HG02981 (cell line): ENCODE results near the gene IQSEC3.

Source experiments
- ATAC-seq: cut with Tn5 transposase; IDR thresholded peaks from one replicate; pipeline ENCODE4 v1.9.1; 2021; ENCODE audit warnings: mild to moderate bottlenecking, moderate library complexity; ENCODE audit not compliant: unreplicated experiment

Gene IQSEC3

DNA sequence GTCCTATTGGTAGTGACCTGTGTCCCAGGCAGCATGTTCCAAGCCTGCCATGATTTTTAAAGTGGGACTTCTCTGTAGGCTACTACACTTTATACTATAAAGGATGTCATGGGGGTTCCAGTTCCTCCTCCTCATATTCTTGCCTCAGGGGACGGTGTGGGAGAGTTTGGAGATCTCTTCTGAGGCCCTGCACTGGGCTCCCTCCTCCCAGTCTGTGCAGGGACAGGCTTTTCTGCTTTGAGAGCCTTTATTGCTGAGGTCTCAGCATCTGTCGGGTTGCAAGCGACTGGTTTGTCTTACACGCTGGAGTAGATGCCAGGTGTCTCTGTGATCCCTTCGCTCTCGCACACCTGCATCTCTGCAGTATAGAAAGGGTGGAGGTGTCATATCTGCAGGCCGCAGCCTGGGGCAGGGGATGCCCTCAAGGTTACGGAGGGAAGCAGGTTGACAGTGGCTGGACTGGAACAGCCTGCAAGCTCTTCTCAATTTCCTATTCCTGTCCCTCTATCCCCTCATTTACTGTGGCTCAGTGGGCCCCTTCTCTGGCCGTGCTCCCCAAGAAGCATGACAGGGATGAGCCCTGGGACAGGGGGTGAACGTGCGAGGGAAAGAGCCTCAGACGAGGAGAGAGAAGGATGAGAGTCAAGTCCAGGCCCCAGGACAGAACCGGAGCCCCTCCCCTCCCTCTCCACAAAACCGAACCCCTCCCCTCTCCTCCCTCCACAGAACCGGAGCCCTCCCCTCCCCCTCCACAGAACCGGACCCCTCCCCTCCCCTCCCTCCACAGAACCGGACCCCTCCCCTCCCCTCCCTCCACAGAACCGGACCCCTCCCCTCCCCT, 96.1 kb downstream of the IQSEC3 start:
- ATAC-seq: no peak

DNA sequence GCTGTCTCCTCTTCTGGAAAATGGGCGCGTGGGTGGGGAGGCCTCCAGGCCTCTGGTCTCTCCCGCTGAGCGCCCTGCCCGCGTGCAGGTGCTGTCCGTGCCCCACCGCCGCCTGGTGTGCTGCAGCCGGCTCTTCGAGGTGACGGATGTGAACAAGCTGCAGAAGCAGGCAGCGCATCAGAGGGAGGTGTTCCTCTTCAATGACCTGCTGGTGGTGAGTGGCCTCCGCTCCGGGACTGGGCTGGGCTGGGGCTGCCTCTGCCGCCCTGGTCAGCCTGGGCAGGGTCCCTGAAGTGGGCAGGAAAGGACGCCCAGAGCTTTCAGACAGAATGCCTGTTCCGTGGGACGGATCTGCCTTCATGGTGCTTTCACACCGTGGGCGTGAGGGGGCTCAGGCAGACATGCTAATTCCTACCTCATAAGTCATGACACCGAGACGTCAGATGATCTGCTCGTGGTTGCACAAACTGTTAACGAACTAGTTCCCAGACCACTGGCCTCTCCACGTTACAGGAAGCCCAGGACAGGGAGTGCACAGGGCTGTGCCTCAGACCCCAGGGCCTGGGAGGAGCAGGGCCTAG, 96.9 kb downstream of the IQSEC3 start:
- no peak for ATAC-seq

DNA sequence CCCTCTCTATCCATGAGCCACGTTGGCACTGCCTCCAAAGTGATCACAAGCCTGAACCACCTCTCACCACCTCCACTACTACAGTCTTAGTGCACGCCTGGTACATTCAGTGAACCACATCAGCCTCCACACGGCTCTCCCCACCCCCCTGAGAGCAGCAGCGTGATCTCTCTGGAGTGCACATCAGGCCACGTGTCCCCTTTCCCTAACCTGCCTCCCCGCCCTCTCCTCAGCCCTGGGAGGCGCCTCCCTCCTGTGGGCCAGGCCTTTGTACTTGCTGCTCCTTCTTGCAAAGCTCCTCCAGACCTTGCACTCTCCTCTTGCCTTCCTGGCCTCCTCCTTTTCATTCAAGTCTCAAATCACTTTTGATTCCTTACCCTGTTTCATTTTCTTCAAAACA, 97.6 kb downstream of the IQSEC3 start:
- ATAC-seq: no peak

DNA sequence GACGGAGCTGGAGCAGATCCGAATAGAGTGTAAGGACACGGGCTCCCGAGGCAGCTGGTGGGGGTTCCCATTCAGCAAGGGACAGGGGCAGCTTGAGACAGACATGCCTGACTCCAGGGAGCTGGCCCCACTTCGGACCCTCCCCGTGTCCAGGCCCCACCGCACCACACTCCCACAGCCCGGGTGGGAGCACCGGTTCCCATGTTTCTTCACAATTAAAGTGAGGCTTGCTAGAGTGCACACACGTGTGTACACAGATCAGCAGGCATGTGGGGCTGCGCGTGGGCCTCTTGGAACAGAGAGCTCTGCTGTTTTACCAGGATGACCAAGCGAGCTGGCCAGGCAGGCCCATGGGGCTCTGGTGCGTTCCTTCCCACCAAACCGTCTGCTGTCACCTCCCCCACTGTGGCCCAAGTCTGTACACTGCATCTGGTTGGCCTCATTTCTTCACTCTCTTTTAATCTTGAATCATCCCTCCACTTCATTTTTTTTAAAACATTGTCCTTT, 99.3 kb downstream of the IQSEC3 start:
- no peak for ATAC-seq

DNA sequence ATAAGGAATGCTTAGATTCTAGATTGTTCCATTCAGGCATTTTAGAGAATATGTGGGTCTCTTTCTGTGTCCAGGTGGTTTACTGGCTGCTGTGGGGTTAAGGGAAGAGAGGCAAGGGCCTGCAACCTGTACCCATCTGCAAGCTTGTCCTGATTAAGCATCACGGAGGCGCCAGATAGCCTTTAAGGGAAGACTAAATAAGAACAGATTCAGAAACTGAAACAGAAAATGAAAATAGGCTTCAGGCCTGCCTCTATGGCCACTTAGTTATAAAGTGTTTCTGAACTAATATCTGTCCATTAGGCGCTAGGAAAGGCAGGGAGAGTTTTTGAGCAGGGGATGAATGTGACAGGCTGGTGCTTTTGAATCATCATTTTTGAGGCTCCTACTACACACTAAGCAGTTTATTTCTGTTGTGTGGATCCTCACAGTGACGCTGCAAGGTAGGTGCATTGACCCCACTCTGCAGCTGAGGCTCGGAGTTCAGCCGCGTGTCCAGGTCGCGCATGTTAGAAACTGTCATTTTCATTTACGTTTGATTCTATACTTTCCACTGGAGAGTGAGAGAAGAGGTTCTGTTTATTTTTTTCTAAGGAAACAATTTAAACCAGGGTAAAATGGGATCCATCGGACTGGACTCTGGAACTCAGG, 100.0 kb downstream of the IQSEC3 start:
- no peak for ATAC-seq

DNA sequence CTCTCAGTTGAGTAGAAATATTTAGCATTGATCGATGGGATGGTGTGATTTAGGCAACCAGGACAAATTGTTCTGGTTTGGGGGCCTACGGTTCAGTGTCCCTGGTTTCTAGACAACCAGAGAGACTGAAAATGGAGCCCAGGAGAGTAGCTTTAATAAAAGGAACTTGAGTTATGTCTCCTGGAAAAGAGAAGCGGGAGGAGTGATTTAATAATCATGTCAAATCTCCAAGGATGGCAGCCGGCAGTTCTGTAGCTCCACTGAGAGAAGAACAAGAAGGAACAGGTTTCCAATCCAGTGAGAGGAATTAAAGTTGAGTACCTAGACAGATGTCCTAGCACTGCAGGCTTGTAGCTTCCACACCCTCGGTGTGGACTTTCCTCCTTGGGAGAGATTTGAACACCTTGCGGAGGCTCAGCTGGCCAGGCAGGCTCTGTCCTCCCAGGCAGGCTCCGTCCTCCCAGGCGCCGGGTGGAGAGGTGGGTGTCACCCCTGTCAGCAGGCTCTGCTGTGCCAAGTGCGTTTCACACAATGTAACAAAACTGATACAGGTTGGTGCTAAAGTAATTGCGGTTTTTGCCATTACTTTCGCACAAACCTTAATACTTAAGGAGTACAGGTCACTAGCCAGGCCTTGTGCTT, 101.5 kb downstream of the IQSEC3 start:
- no peak for ATAC-seq

DNA sequence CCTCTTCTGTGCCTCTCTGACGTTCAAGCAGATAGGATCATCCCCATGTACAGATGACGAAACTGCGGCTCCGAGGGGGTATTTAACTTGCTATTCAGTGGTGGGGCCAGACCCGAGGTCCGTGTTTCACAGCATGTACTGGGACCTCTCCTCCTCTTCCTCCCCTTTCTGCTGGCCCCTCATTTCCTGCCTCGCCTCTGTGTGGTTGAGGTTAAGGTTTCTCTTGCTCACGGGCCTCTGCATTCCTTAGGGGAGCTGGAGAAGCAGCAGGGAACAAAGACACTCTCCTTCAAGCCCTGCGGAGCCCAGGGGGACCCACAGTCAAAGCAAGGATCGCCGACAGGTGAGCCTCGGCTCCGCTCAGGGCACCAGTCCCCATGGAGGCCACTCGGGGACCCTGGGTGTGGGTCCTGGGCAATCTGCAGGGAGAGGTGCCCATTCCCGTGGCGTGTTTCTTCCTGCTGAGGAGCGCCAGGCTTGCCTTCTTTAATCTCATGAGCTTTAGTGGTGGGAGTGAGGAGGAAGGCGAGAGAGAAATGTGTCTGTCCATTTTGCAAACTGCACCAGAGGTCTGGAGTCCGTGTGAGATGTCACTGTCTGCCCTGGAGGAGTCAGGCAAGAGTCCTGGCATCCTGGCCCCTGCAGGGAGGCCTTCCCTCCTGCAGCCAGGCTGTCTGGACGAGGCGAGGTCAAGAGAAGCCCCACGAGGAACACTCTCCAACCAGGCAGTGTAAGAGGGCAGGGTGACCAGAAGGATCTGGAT, 102.4 kb downstream of the IQSEC3 start:
- no peak for ATAC-seq

DNA sequence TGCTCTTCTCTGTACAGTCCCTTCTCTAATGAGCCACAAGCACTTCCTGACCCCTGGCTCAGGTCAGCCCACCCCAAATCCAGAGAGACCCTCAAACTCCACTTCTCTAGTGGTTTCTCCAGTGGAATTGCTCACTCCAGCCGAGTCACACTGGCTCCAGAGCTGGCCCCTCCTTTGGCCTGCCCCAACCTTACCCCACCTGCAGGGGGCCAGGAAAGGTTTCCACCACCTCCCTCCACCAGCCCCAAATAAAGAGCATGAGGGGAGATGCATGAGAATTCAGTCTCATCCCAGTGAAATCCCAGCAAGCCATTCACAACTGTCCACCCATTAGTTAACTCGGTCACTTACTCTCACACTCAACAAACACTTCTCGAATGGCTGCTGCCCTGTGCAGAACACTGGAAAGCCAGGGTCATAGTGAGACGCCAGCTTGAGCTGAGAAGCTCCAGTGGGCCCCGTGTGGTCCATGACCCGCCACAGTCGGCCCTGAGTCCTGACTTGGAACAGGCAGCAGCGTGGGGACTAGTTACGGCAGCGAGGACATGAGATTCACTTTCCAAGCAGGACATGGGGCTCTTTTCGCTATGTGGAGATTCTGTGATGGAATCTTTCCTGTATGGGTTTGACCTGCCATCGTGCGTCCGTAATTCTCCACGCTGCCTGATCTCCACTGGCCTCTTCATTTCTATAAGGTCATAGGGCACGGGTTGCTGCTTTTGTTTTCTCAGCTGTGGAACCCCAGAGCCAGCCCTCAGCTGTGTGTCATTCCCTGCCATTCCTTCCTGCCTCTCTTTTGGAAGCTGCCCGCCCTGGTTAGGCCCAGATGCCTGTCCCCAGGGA, 103.2 kb downstream of the IQSEC3 start:
- ATAC-seq: no peak

DNA sequence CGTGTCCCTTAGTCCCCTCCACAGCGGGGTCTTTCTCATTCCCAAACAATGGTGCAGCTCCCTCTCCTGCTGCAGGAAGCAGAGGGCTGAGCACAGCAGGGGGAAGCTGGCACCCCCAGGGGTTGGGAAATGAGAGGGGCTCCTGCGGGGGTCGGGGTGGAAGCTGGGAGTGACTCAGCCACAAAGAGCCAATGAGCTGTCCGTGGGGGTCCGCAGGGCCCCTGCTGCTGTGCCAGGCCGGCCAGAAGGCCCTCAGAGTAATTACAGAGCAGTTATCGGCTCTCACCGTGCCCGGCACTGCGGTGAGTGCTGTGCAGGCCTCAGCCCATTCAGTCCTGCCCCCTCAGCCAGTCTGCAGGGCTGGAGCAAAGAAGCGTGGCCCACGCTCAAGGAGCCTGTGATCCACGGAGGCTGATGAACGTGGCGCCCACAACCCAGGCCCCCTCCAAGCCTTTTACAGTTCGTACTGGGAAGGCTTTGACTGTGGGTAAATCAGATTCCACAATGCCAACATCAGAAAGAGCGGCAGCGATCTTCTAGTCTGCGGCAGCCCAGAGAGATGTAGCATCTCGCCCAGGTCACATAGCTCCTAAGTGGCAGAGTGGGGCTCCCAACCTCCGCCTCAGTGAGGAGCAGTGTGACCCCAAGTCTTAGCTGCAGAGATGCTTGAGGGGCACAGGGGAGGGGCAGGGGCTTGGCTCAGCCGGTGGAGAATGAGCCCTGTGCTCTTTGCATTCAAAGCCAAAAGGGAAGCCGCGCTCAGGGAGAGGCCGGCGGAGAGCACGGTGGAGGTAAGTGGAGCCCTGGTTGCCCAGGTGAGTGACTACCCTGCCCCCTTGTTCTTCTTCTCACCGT, 104.0 kb downstream of the IQSEC3 start:
- no peak for ATAC-seq

DNA sequence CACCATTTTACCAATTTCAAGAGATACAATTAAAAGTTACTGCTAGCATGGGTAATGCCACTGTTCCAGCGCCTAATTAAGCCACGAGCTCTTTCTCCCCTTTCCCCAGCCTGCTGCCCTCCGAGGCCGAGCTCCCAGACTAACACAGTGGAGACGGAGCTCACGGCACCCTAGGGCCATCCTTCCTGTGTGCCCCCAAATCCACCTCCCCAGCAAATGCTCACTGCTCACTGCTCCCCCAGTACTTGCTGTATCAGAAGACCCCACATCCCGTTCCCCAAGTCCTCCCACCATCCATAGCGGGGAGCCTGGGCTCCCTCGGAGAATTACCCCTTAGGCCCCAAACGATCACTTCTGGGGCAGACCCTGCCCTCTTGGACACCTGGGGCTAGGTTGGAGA, 104.7 kb downstream of the IQSEC3 start:
- ATAC-seq: no peak

DNA sequence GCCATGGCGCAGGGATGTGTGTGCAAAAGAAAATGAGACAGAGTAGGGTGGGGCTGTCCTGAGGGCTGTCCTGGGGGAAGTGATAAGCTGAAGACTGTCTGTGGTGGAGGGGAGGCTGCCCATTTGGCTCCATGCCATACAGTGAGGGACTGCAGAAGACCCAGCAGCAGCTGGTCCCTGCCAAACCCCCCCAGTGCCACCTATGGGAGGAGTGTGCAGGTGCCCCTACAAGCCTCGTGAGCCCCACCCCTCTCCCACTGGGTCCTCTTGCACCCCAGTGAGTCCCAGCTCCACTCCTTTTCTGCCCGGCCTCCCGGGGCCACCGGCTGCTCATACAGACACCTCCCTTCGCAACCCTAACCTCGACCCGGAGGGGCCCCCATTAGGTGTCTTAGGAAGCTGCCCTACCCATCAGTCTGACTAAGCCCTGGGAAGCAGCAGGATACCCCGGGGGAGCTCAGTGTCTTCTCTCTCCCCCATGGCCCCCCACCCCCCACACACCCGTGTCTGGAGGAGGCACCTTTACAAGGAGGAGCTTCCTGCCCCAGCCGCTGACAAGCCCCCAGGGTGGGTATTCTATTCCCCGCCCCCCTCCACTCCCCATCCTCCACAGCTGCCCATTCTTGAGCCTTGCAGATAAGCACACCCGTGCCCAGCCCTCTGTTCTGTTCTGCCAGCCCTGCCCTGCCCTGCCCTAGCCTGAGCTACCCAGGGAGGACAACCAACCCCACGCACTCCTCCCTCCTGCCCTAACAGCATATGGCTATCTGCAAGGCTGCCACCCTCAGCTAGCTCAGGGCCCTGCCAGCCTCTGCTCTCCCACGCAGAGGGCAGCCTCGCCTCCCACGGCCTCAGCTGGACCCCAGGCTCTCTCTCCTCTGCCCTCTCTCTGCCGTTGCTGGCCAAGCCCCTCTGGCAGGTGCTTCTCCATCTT, 105.4 kb downstream of the IQSEC3 start:
- no peak for ATAC-seq

DNA sequence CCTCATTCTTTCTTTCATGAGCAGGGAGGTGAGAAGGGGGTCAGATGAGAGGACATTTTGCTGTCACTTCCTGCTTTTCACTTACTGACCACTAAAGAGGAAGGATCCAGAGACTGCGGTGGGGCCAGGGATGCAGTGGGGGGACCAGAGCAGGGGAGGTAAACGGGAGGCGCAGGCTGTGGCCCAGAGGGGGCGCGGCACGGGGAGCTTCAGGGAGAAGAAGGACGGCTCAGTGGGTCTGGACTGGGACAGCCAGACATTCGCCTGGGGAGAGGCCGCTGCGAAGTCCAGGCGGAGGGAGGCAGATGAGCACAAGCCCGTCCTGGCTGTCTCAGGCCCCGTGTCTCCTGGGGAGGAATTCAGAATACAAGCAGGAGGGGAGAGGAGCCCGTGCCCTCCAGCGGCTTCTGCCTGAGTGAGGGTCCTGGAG, 106.2 kb downstream of the IQSEC3 start:
- ATAC-seq: no peak

DNA sequence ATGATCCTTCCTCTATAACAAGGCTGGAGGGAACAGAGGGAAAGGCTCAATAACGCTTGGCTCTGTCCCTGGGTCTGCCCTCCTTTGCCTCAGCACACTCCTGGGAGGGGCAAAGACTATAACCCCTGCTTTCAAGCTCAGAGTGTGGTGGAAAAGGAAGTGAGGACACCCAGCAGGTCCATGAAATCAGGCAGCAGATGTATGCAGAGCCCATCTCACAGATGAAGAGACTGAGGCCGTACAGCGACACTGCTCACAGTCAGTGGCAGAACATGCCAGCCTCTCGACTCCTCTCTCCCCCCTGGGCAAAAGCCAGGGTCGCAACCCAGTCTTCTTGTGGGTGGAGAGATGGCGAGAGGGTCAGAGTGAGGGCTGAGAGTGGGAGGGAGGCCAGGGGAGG, 107.6 kb downstream of the IQSEC3 start:
- ATAC-seq: no peak

DNA sequence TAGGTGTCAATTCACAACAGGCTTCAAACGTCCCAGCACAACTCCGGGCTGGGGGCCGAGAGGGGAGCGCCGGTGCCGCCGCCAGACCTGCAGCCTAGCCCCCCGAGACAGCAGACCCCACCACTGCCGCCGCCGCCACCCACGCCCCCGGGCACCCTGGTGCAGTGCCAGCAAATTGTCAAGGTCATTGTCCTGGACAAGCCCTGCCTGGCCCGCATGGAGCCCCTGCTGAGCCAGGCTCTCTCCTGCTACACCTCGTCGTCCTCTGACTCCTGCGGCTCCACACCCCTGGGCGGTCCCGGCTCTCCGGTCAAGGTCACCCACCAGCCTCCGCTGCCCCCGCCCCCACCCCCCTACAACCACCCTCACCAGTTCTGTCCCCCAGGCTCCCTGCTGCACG, 108.0 kb downstream of the IQSEC3 start:
- ATAC-seq: no peak

DNA sequence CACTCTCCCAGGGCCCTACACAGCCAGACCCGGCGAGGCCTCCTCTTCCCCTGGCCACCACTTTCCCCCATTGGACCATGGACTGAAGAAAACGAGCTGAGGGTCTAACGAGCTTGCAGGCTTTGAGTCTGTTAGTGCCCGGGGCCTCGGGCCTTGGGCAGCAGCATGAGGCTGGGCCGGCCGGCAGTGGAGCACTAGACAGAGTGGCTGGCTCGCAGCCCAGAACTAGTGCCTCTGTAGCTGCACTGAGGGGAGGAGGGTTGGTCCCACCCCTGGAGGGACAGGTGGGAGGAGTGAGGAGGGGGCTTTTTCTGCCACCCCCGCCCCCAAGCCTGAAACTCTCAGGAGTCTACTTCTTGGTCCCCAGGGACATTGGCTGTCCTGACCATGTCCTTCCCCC, 108.7 kb downstream of the IQSEC3 start:
- no peak for ATAC-seq

DNA sequence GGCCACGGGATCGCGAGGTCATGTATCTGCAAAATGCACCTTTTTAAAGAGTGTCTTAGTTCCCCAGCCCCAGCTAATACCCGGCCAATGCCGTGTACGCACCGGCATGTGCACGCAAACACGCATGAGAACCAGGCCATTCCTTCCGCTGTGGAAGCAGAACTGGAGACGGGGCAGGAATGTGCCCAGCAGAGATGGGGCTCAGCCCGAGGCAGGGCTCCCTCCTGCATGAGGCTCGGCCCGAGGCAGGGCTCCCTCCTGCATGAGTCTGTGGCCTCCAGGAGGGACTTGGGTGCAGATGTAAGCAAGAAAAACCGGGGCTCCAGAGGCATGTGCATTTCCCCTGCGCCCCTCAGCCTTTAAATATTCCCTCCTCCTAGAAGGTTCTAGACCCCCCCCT, 109.2 kb downstream of the IQSEC3 start:
- ATAC-seq: no peak

DNA sequence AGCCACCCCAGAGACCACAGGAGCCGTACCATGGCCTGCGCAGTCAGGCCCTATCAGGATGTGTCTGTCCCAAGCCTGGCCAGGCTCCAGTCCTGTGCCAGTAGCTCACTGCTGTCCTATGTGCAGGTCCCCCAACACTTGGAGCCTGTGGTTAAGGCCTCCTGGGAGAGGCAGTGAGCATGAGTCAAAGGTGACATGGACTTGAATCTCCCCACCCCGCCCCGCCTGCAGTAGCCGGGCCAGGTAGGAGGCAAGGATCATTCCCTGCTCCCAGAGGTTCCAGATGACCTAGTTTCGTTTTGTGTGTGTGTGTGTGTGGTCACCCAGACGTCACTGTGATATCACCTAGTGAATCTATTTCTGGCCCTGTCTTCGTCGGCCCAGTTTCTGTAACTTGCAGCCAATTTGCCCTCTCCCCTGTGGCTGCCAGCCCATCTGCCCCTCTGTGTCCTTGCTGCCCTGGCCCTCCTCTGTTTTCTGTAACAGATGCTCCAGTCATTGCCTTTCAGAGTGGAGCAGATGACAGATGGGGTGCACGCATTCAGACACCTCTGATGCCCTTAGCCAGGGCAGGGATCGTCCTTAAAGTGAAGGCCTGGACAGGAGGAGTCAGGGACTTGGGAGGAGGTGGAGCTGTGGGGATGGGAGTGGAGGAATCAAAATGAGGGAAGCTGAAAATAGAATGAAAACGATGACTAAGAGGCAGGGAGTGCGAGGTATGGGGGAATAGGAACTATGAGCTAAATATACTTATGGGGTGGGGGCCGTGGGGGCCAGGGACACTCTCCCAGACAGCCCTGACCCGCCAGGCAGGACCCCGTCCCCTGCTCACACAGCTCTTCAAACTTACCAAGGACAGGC, 110.0 kb downstream of the IQSEC3 start:
- ATAC-seq: no peak
